Measurements from ENCODE around the gene BRWD1. TPM values are rescaled to one million over a fixed set of nuclear protein-coding genes. Genes with fewer than 3 reads are reported as not detected.

The BRWD1 gene
- total RNA-seq, 1 donor from 2014 or later, result 55.7 TPM

GRCh38 chr21:39149882-39150281 lies 163.6 kb downstream of the BRWD1 start:
- Mint-ChIP-seq H3K4me1 (ENCODE audit: low read depth) (no peaks in the 10 kb centered on the region), H3K27me3 (no peaks in the 10 kb centered on the region), H3K36me3 (ENCODE audit: insufficient read depth) (no peaks in the 10 kb centered on the region), H3K27ac (no peak overlapping the region), H3K9me3 (ENCODE audit: low read depth) (no peaks in the 10 kb centered on the region), H3K4me3 (ENCODE audit: low read depth) (no peak overlapping the region)
- no peak for DNase-seq (ENCODE audit: low spot score, unreplicated experiment)
- TF ChIP-seq CTCF (IDR thresholded peaks at IDR 0.05; ENCODE audit: unreplicated experiment), result no peak

- no peak for DNase-seq (ENCODE audit: low spot score, unreplicated experiment)
- no peak overlapping the region for H3K4me3 Mint-ChIP-seq (ENCODE audit: low read depth)
- no peaks in the 10 kb centered on the region for H3K4me1 Mint-ChIP-seq (ENCODE audit: low read depth)
- no peak for TF ChIP-seq CTCF (IDR thresholded peaks at IDR 0.05; ENCODE audit: unreplicated experiment)
- H3K27me3 Mint-ChIP-seq, result no peaks in the 10 kb centered on the region
- no peaks in the 10 kb centered on the region for H3K9me3 Mint-ChIP-seq (ENCODE audit: low read depth)
- H3K27ac Mint-ChIP-seq, result no peak overlapping the region
- no peaks in the 10 kb centered on the region for H3K36me3 Mint-ChIP-seq (ENCODE audit: insufficient read depth)
Measured at GRCh38 chr21:39148975-39149374, 164.5 kb downstream of the BRWD1 start.

- Mint-ChIP-seq H3K9me3 (ENCODE audit: low read depth) (peaks cover 2% of the 10 kb centered on the region), H3K27ac (no peak overlapping the region), H3K4me1 (ENCODE audit: low read depth) (no peaks in the 10 kb centered on the region), H3K36me3 (ENCODE audit: insufficient read depth) (no peaks in the 10 kb centered on the region), H3K27me3 (peaks cover 5% of the 10 kb centered on the region), H3K4me3 (ENCODE audit: low read depth) (no peak overlapping the region)
- no peak for TF ChIP-seq CTCF (IDR thresholded peaks at IDR 0.05; ENCODE audit: unreplicated experiment)
- no peak for DNase-seq (ENCODE audit: low spot score, unreplicated experiment)
Measured at GRCh38 chr21:39144191-39144590, 169.2 kb downstream of the BRWD1 start.

- no peak for DNase-seq (ENCODE audit: low spot score, unreplicated experiment)
- Mint-ChIP-seq H3K36me3 (ENCODE audit: insufficient read depth) (no peaks in the 10 kb centered on the region), H3K27me3 (peaks cover 5% of the 10 kb centered on the region), H3K27ac (no peak overlapping the region), H3K4me1 (ENCODE audit: low read depth) (no peaks in the 10 kb centered on the region), H3K4me3 (ENCODE audit: low read depth) (no peak overlapping the region), H3K9me3 (ENCODE audit: low read depth) (peaks cover 2% of the 10 kb centered on the region)
- TF ChIP-seq CTCF (IDR thresholded peaks at IDR 0.05; ENCODE audit: unreplicated experiment), result no peak
Measured at GRCh38 chr21:39142972-39143371, 170.5 kb downstream of the BRWD1 start.

- Mint-ChIP-seq H3K4me1 (ENCODE audit: low read depth) (no peaks in the 10 kb centered on the region), H3K36me3 (ENCODE audit: insufficient read depth) (no peaks in the 10 kb centered on the region), H3K27ac (no peak overlapping the region), H3K9me3 (ENCODE audit: low read depth) (peaks cover 2% of the 10 kb centered on the region), H3K4me3 (ENCODE audit: low read depth) (no peak overlapping the region), H3K27me3 (peaks cover 5% of the 10 kb centered on the region)
- no peak for DNase-seq (ENCODE audit: low spot score, unreplicated experiment)
- TF ChIP-seq CTCF (IDR thresholded peaks at IDR 0.05; ENCODE audit: unreplicated experiment), result no peak
Measured at GRCh38 chr21:39141502-39141901, 171.9 kb downstream of the BRWD1 start.
